H1 (cell line): ENCODE data around the gene NR3C2. TPM values are rescaled to one million over a fixed set of nuclear protein-coding genes. Genes with fewer than 3 reads are reported as not detected.

Experiments
- CTCF ChIA-PET: fragments of 300-600 bp; sonication (Branson Sonifier 250); formaldehyde crosslinking; loops from one replicate; lab custom pipeline; 2021; ENCODE audit not compliant: partially characterized antibody; lab: Charles Lee
- POLR2A ChIA-PET: fragments of 300-600 bp; sonication (Branson Sonifier 250); formaldehyde crosslinking; loops from one replicate; lab custom pipeline; 2021; ENCODE audit warnings: inconsistent platforms; ENCODE audit not compliant: partially characterized antibody; lab: Charles Lee
- DNase-seq, 2 experiments: peaks; one replicate each; pipeline versions ENCODE4 v3.0.0 to v3.0.0-alpha.2; 2010 to 2022; ENCODE audit warnings: low spot score in 2 of 2, low read depth in 1 of 2, mixed read lengths in 1 of 2
- FAIRE-seq: peaks from 2 replicates; lab custom pipeline; 2011; peaks lifted over from hg19 to GRCh38; lab: Jason Lieb, UNC
- H2AFZ ChIP-seq: 2 replicates; pipeline ENCODE4 v1.8.1; 2012; ENCODE audit warnings: low read length, inconsistent platforms
- H2AK5ac ChIP-seq: 2 replicates; pipeline ENCODE4 v1.6.1; 2013; ENCODE audit warnings: low read depth, low read length
- H2BK120ac ChIP-seq: replicated peaks from 2 replicates; pipeline ENCODE3; 2013; ENCODE audit warnings: low read depth, low read length, inconsistent platforms
- H2BK12ac ChIP-seq: 2 replicates; pipeline ENCODE4 v1.6.1; 2013; ENCODE audit warnings: low read depth, low read length
- H2BK15ac ChIP-seq: 2 replicates; pipeline ENCODE4 v1.6.1; 2013; ENCODE audit warnings: low read length
- H2BK20ac ChIP-seq: 2 replicates; pipeline ENCODE4 v1.6.1; 2013; ENCODE audit warnings: low read length
- H2BK5ac ChIP-seq: 2 replicates; pipeline ENCODE4 v1.6.1; 2013; ENCODE audit warnings: low read depth, low read length
- H3K14ac ChIP-seq: 2 replicates; pipeline ENCODE4 v1.6.1; 2013; ENCODE audit warnings: inconsistent platforms; ENCODE audit not compliant: insufficient read length
- H3K18ac ChIP-seq: 2 replicates; pipeline ENCODE4 v1.6.1; 2013; ENCODE audit warnings: low read length; ENCODE audit errors: extremely low read depth
- H3K23ac ChIP-seq: 2 replicates; pipeline ENCODE4 v1.6.1; 2013; ENCODE audit warnings: inconsistent platforms; ENCODE audit not compliant: insufficient read length
- H3K23me2 ChIP-seq: 2 replicates; pipeline ENCODE4 v1.6.1; 2013; ENCODE audit warnings: low read depth, low read length
- H3K27ac ChIP-seq: 2 replicates; pipeline ENCODE4 v1.6.1; 2011; ENCODE audit warnings: low read depth, low read length, inconsistent platforms
- H3K27me3 ChIP-seq, 4 experiments: replicated peaks in 1 of 4; 1 replicate in 1 of 4; 2 replicates in 3 of 4; pipeline versions ENCODE4 v1.6.1 to v1.8.1; 2011 to 2013; ENCODE audit warnings: low read length in 3 of 4, mild to moderate bottlenecking in 3 of 4, inconsistent platforms in 2 of 4, mixed read lengths in 2 of 4, moderate library complexity in 1 of 4; ENCODE audit not compliant: control insufficient read depth in 3 of 4, insufficient read depth in 3 of 4; ENCODE audit errors: extremely low read depth in 1 of 4
- H3K36me3 ChIP-seq, 4 experiments: 2 replicates each; pipeline versions ENCODE4 v1.6.1 to v1.8.1; 2011 to 2013; ENCODE audit warnings: mild to moderate bottlenecking in 4 of 4, low read length in 3 of 4, moderate library complexity in 2 of 4, control low read depth in 1 of 4, inconsistent platforms in 1 of 4; ENCODE audit not compliant: insufficient read depth in 4 of 4, control insufficient read depth in 2 of 4
- H3K4ac ChIP-seq: replicated peaks from 2 replicates; pipeline ENCODE3; 2013; ENCODE audit warnings: low read length, low read depth, mixed read lengths, inconsistent platforms; ENCODE audit not compliant: insufficient read length
- H3K4me1 ChIP-seq, 4 experiments: replicated peaks in 1 of 4; 1 replicate in 1 of 4; 2 replicates in 3 of 4; pipeline versions ENCODE4 v1.6.1 to v1.8.1; 2011 to 2013; ENCODE audit warnings: low read length in 3 of 4, inconsistent platforms in 2 of 4, mixed read lengths in 1 of 4; ENCODE audit not compliant: insufficient read depth in 4 of 4, control insufficient read depth in 3 of 4
- H3K4me2 ChIP-seq, 2 experiments: 2 replicates each; pipeline versions ENCODE4 v1.6.1 to v1.8.1; 2011 to 2013; ENCODE audit warnings: low read depth in 2 of 2, low read length in 2 of 2, control low read depth in 1 of 2, inconsistent platforms in 1 of 2, mild to moderate bottlenecking in 1 of 2; ENCODE audit not compliant: insufficient read depth in 1 of 2
- H3K4me3 ChIP-seq, 4 experiments: fragments of 200-600, 300-600 bp in 1 of 4; sonication (generic), shearing (Covaris generic), sonication (Bioruptor Twin) in 1 of 4; 2 replicates each; pipeline versions ENCODE4 v1.5.1 to v1.8.1; 2011 to 2016; ENCODE audit warnings: low read length in 4 of 4, low read depth in 3 of 4, control low read depth in 2 of 4, inconsistent platforms in 2 of 4, mild to moderate bottlenecking in 2 of 4, mixed read lengths in 1 of 4, moderate library complexity in 1 of 4; ENCODE audit not compliant: insufficient read depth in 2 of 4; ENCODE audit errors: extremely low read depth in 1 of 4
- H3K56ac ChIP-seq: replicated peaks from 2 replicates; pipeline ENCODE3; 2013; ENCODE audit warnings: low read depth, mild to moderate bottlenecking, mixed read lengths, low read length, inconsistent platforms; ENCODE audit not compliant: insufficient read length
- H3K79me1 ChIP-seq: 2 replicates; pipeline ENCODE4 v1.6.1; 2013; ENCODE audit warnings: low read depth, low read length, control low read depth
- H3K79me2 ChIP-seq, 2 experiments: 2 replicates each; pipeline versions ENCODE4 v1.6.1 to v1.8.1; 2012 to 2013; ENCODE audit warnings: low read length in 2 of 2, mild to moderate bottlenecking in 2 of 2, inconsistent platforms in 1 of 2; ENCODE audit not compliant: insufficient read depth in 2 of 2, control insufficient read depth in 1 of 2
- H3K9ac ChIP-seq, 4 experiments: replicated peaks in 1 of 4; 1 replicate in 1 of 4; 2 replicates in 3 of 4; pipeline versions ENCODE4 v1.6.1 to v1.8.1; 2011 to 2013; ENCODE audit warnings: low read depth in 3 of 4, low read length in 3 of 4, control low read depth in 2 of 4, mild to moderate bottlenecking in 2 of 4, moderate library complexity in 2 of 4, inconsistent platforms in 1 of 4; ENCODE audit errors: extremely low read depth in 1 of 4
- H3K9me3 ChIP-seq, 2 experiments: 2 replicates each; pipeline versions ENCODE4 v1.6.1 to v1.8.1; 2012 to 2013; ENCODE audit warnings: mild to moderate bottlenecking in 2 of 2, moderate library complexity in 2 of 2, control low read depth in 1 of 2, inconsistent platforms in 1 of 2, low read depth in 1 of 2, low read length in 1 of 2, mixed read lengths in 1 of 2; ENCODE audit not compliant: insufficient read depth in 2 of 2
- H4K20me1 ChIP-seq, 2 experiments: replicated peaks in 1 of 2; 2 replicates each; pipeline versions ENCODE3 to v1.8.1; 2011 to 2013; ENCODE audit warnings: inconsistent platforms in 2 of 2, low read length in 2 of 2, mild to moderate bottlenecking in 1 of 2; ENCODE audit not compliant: insufficient read depth in 2 of 2, control insufficient read depth in 1 of 2
- H4K5ac ChIP-seq: 2 replicates; pipeline ENCODE4 v1.6.1; 2013; ENCODE audit warnings: low read length, low read depth, mixed read lengths, inconsistent platforms; ENCODE audit not compliant: insufficient read length
- H4K8ac ChIP-seq: 2 replicates; pipeline ENCODE4 v1.8.0; 2013; ENCODE audit warnings: mild to moderate bottlenecking, moderate library complexity, low read length, inconsistent platforms; ENCODE audit not compliant: insufficient read depth; ENCODE audit errors: extremely low read depth
- H4K91ac ChIP-seq: replicated peaks from 2 replicates; pipeline ENCODE3; 2013; ENCODE audit warnings: low read length, mixed read lengths, inconsistent platforms; ENCODE audit not compliant: insufficient read length
- ATF2 ChIP-seq: IDR thresholded peaks from 2 replicates; pipeline ENCODE4 v1.6.1; 2012; ENCODE audit warnings: low read length, inconsistent platforms
- BACH1 ChIP-seq: IDR thresholded peaks from 2 replicates; pipeline ENCODE4 v1.6.1; 2012; ENCODE audit warnings: low read length, improper control_type of control experiment
- CTBP2 ChIP-seq: IDR thresholded peaks from 2 replicates; pipeline ENCODE4 v1.7.0; 2011; ENCODE audit warnings: borderline replicate concordance, mild to moderate bottlenecking, moderate library complexity, mixed read lengths, low read length; ENCODE audit not compliant: insufficient read depth, insufficient read length
- EZH2 ChIP-seq: fragments of 200-600 bp; sonication (generic); IDR thresholded peaks from 2 replicates; pipeline ENCODE4 v1.7.1; 2012; ENCODE audit warnings: low read depth, mild to moderate bottlenecking, moderate library complexity, low read length, inconsistent platforms; ENCODE audit not compliant: severe bottlenecking
- GTF2F1 ChIP-seq: IDR thresholded peaks from 2 replicates; pipeline ENCODE4 v1.6.1; 2012; ENCODE audit warnings: low read depth, low read length, improper control_type of control experiment, borderline replicate concordance
- WGBS, 2 experiments: shearing (Covaris generic) in 1 of 2; methylation state at CpG; one replicate each; pipeline versions ENCODE4 v1.1.6 to v1.1.7; 2013 to 2015; ENCODE audit warnings: low lambda C conversion rate in 2 of 2, mixed read lengths in 2 of 2, inconsistent platforms in 1 of 2, low coverage in 1 of 2, missing lambda C conversion rate in 1 of 2; ENCODE audit not compliant: insufficient replicate concordance in 2 of 2, insufficient coverage in 1 of 2, insufficient read length in 1 of 2; ENCODE audit errors: extremely low coverage in 1 of 2, missing lambda C conversion rate in 1 of 2; 5-methylcytosine and 5-hydroxymethylcytosine counted together
- polyA plus RNA-seq, 7 experiments: library from polyadenylated mRNA; depleted of rRNA in 3 of 7; stranded (reverse) in 5 of 7; unstranded in 2 of 7; fragments of >200 nt in 5 of 7; fragments of 200-250 nt in 2 of 7; gene quantifications; 1 replicate in 5 of 7; 2 replicates in 1 of 7; 4 replicates in 1 of 7; pipeline versions ENCODE4 v1.2.1 to v1.2.3, GENCODE V29; 2011 to 2013; ENCODE audit warnings: missing spikeins in 2 of 7, mixed read lengths in 2 of 7
- total RNA-seq: library from RNA; stranded (reverse); fragmentation: NEBNext Ultra II Directional; extraction: Animal tissue kit (Norgen Biotek cat#: 25700); gene quantifications from 2 replicates; pipeline ENCODE4 v1.2.1, GENCODE V29; 2021

Gene NR3C2
- total and polyA plus RNA-seq, 2 of the 8 experiments (the other 6 are each of a cell fraction or from before 2014, with no cell fraction given): 0.80 to 3.9 TPM

- Histone ChIP-seq H4K20me1 (no peaks in the 10 kb centered on the region), H3K4me2 (no peak overlapping the region), H4K5ac (no peak overlapping the region), H3K4me3 (no peak overlapping the region), H2BK12ac (no peak overlapping the region), H2BK5ac (no peak overlapping the region), H3K79me1 (no peaks in the 10 kb centered on the region), H3K9me3 (no peaks in the 10 kb centered on the region), H4K8ac (no peak overlapping the region; the same call in 1 of the 2 replicates), H3K14ac (no peak overlapping the region), H3K36me3 (no peaks in the 10 kb centered on the region), H2AK5ac (no peak overlapping the region), H3K27ac (no peak overlapping the region), H3K23ac (no peak overlapping the region), H3K56ac (no peak overlapping the region), H3K4me1 (peaks cover 0 to 6% (median 1%) of the 10 kb centered on the region in 4 experiments; a peak in 3 of 7 replicates), H4K91ac (no peak overlapping the region), H2BK20ac (no peak overlapping the region), H3K23me2 (no peaks in the 10 kb centered on the region), H2BK15ac (no peak overlapping the region), H3K18ac (no peak overlapping the region), H2AFZ (no peak overlapping the region), H3K27me3 (no peaks in the 10 kb centered on the region), H2BK120ac (no peak overlapping the region), H3K9ac (no peak overlapping the region), H3K4ac (no peak overlapping the region), H3K79me2 (no peaks in the 10 kb centered on the region)
- POLR2A ChIA-PET: interaction anchor here (0.6 kb wide), 1 partner anchor 11 kb away, joined by 3 read pairs; no protein-coding TSS in a partner anchor
- DNase-seq: no peak
- 100% methylated on average over 3 of the region's 3 CpGs; no CpG with 5 or more reads in 1 of the 2 experiments for WGBS, 2 experiments
- FAIRE-seq: no peak
- CTCF ChIA-PET: interaction anchor here (1.0 kb wide), 1 partner anchor 14 kb away, joined by 3 read pairs; no protein-coding TSS in a partner anchor
- TF ChIP-seq BACH1: no peak
- no peak for TF ChIP-seq CTBP2
- TF ChIP-seq EZH2: no peak
- no peak for TF ChIP-seq ATF2
- TF ChIP-seq GTF2F1: no peak
These were observed 333.0 kb downstream of the NR3C2 start for GRCh38 chr4:148109216-148109615.
